Activated B cell treated with CpG ODN at 0.5 μM for 24 hours (primary cell): Measurements from ENCODE around the gene LAS1L. TPM values are rescaled to one million over a fixed set of nuclear protein-coding genes. Genes with fewer than 3 reads are reported as not detected.
"Not testable (repeated sequence)": the region's sequence is repeated elsewhere in the genome, so short reads cannot be mapped to it uniquely, and the experiment has no call there.

ENCODE experiments used
- ATAC-seq: fragments of 200-7000 bp; cut with Tn5 transposase; one replicate; pipeline ENCODE4 v1.10.0; 2021; ENCODE audit warnings: low read depth, mild to moderate bottlenecking, moderate library complexity
- CTCF ChIA-PET: fragments of 350-600 bp; sonication (Branson Sonifier 250); formaldehyde crosslinking; loops from one replicate; lab custom pipeline; 2021; ENCODE audit warnings: antibody characterized with exemption; lab: Charles Lee
- POLR2A ChIA-PET: fragments of 350-600 bp; sonication (Branson Sonifier 250); formaldehyde crosslinking; loops from one replicate; lab custom pipeline; 2021; ENCODE audit warnings: antibody characterized with exemption; lab: Charles Lee
- DNase-seq: peaks from one replicate; pipeline ENCODE4 v3.0.0; 2022
- H3K27ac Mint-ChIP-seq: one replicate; pipeline ENCODE4 v1.8.0; 2020; ENCODE audit warnings: mixed read lengths
- H3K27me3 Mint-ChIP-seq: one replicate; pipeline ENCODE4 v1.8.0; 2021; ENCODE audit warnings: mixed read lengths
- H3K36me3 Mint-ChIP-seq: one replicate; pipeline ENCODE4 v1.8.0; 2021; ENCODE audit warnings: low read depth, mixed read lengths
- H3K4me1 Mint-ChIP-seq: one replicate; pipeline ENCODE4 v1.8.0; 2021; ENCODE audit warnings: mixed read lengths
- H3K4me3 Mint-ChIP-seq: one replicate; pipeline ENCODE4 v1.8.0; 2020; ENCODE audit warnings: mild to moderate bottlenecking, mixed read lengths
- H3K9me3 Mint-ChIP-seq: one replicate; pipeline ENCODE4 v1.8.0; 2020; ENCODE audit warnings: mixed read lengths
- CTCF ChIP-seq: fragments of 200-600 bp; IDR thresholded peaks from one replicate; pipeline ENCODE4 v1.8.0; 2022; ENCODE audit warnings: antibody characterized with exemption, mild to moderate bottlenecking
- intact Hi-C: fragments of 100-400 bp; cut with micrococcal nuclease; formaldehyde crosslinking; loops from one replicate; pipeline ENCODE4 v1.15.1; 2024
- total RNA-seq: library from RNA; stranded (reverse); gene quantifications from 2 replicates; pipeline ENCODE4 v1.2.3, GENCODE V29; 2022

The LAS1L gene
- total RNA-seq, 1 donor from 2014 or later: 54.0 TPM

- POLR2A ChIA-PET: no interaction called here
- Mint-ChIP-seq H3K4me3 (no peak overlapping the region), H3K36me3 (peaks cover 35% of the 10 kb centered on the region), H3K27ac (no peak overlapping the region), H3K4me1 (peaks cover 28% of the 10 kb centered on the region), H3K27me3 (no peaks in the 10 kb centered on the region), H3K9me3 (no peaks in the 10 kb centered on the region)
- ATAC-seq: no peak
- intact Hi-C loops: no loop called here
- CTCF ChIA-PET: no interaction called here
- TF ChIP-seq CTCF: no peak
- no peak for DNase-seq
Measured at GRCh38 chrX:65532016-65532415, 2.6 kb downstream of the LAS1L start.

- peak; percentile 65 for ATAC-seq
- peak; percentile 37 for TF ChIP-seq CTCF
- Mint-ChIP-seq H3K4me3 (no peak overlapping the region), H3K9me3 (no peaks in the 10 kb centered on the region), H3K36me3 (peaks cover 50% of the 10 kb centered on the region), H3K27me3 (no peaks in the 10 kb centered on the region), H3K4me1 (peaks cover 22% of the 10 kb centered on the region), H3K27ac (no peak overlapping the region)
- CTCF ChIA-PET: interaction anchor here (1.4 kb wide), 2 partner anchors 8 to 1434 kb away, joined by 3 to 6 read pairs; no protein-coding TSS in a partner anchor
- peak; percentile 29 for DNase-seq
- intact Hi-C loops: loop anchor here (5.0 kb wide), 2 partner anchors 887 to 1437 kb away; no protein-coding TSS in a partner anchor
- POLR2A ChIA-PET: interaction anchor here (1.3 kb wide), 1 partner anchor 1324 kb away, joined by 3 read pairs; the partner anchor contains the start of gene AMER1
Measured at GRCh38 chrX:65528705-65529340, 5.8 kb downstream of the LAS1L start.

- Mint-ChIP-seq H3K4me1 (peaks cover 16% of the 10 kb centered on the region), H3K4me3 (no peak overlapping the region), H3K36me3 (peaks cover 54% of the 10 kb centered on the region), H3K27ac (no peak overlapping the region), H3K27me3 (no peaks in the 10 kb centered on the region), H3K9me3 (no peaks in the 10 kb centered on the region)
- CTCF ChIA-PET: interaction anchor here (1.4 kb wide), 2 partner anchors 9 to 1434 kb away, joined by 3 to 6 read pairs; no protein-coding TSS in a partner anchor
- intact Hi-C loops: loop anchor here (5.0 kb wide), 2 partner anchors 886 to 1436 kb away; no protein-coding TSS in a partner anchor
- no peak for DNase-seq
- no peak for ATAC-seq
- TF ChIP-seq CTCF: no peak
- POLR2A ChIA-PET: no interaction called here
Measured at GRCh38 chrX:65528293-65528692, 6.3 kb downstream of the LAS1L start.

- Mint-ChIP-seq H3K9me3 (no peaks in the 10 kb centered on the region), H3K4me1 (peaks cover 4% of the 10 kb centered on the region), H3K27me3 (no peaks in the 10 kb centered on the region), H3K27ac (no peak overlapping the region), H3K36me3 (peaks cover 67% of the 10 kb centered on the region), H3K4me3 (no peak overlapping the region)
- ChIA-PET CTCF (no interaction called here), POLR2A (no interaction called here)
- intact Hi-C loops: no loop called here
- ATAC-seq (no peak), DNase-seq (no peak)
- no peak for TF ChIP-seq CTCF
Measured at GRCh38 chrX:65524139-65524538, 10.4 kb downstream of the LAS1L start.

GRCh38 chrX:65522739-65523372 lies 11.7 kb downstream of the LAS1L start:
- ATAC-seq: no peak
- no peak overlapping the region for H3K4me3 Mint-ChIP-seq
- H3K4me1 Mint-ChIP-seq: no peaks in the 10 kb centered on the region
- intact Hi-C loops: no loop called here
- ChIA-PET POLR2A (no interaction called here), CTCF (no interaction called here)
- H3K36me3 Mint-ChIP-seq: peaks cover 62% of the 10 kb centered on the region
- no peaks in the 10 kb centered on the region for H3K9me3 Mint-ChIP-seq
- H3K27ac Mint-ChIP-seq: no peak overlapping the region
- no peak for TF ChIP-seq CTCF
- H3K27me3 Mint-ChIP-seq: no peaks in the 10 kb centered on the region
- no peak for DNase-seq

- ATAC-seq, intact Hi-C loops, H3K4me3 Mint-ChIP-seq, H3K4me1 Mint-ChIP-seq, CTCF ChIA-PET, DNase-seq, H3K27me3 Mint-ChIP-seq, POLR2A ChIA-PET, H3K27ac Mint-ChIP-seq, H3K9me3 Mint-ChIP-seq: not testable (repeated sequence)
- H3K36me3 Mint-ChIP-seq: peaks cover 49% of the 10 kb centered on the region
Measured at GRCh38 chrX:65519530-65519929, 15.1 kb downstream of the LAS1L start.

GRCh38 chrX:65518980-65519379 lies 15.6 kb downstream of the LAS1L start:
- peaks cover 44% of the 10 kb centered on the region for H3K36me3 Mint-ChIP-seq
- H3K9me3 Mint-ChIP-seq, POLR2A ChIA-PET, CTCF ChIA-PET, ATAC-seq, H3K4me3 Mint-ChIP-seq, H3K4me1 Mint-ChIP-seq, DNase-seq, intact Hi-C loops, H3K27ac Mint-ChIP-seq, H3K27me3 Mint-ChIP-seq: not testable (repeated sequence)
